NT2/D1 (cell line): ENCODE results near the gene GNG12.

ENCODE experiments used
- SUZ12 ChIP-seq: IDR thresholded peaks from 2 replicates; pipeline ENCODE4 v1.6.1; 2011; ENCODE audit not compliant: insufficient read length, insufficient read depth; ENCODE audit errors: extremely low read depth
- YY1 ChIP-seq: IDR thresholded peaks from 2 replicates; pipeline ENCODE4 v1.6.1; 2011; ENCODE audit not compliant: insufficient read length, insufficient read depth

GRCh38 chr1:67755619-67756018, 77.6 kb downstream of the GNG12 start:
- TF ChIP-seq YY1 (no peak), SUZ12 (no peak)
